SK-N-SH treated with all-trans-retinoic acid at 6 μM for 48 hours (cell line): Measurements from ENCODE around the gene FAM89A.
"Not testable (repeated sequence)": the region's sequence is repeated elsewhere in the genome, so short reads cannot be mapped to it uniquely, and the experiment has no call there.

Experiments used
- ATAC-seq: fragments of 200-7000 bp; cut with Tn5 transposase; 3 replicates; pipeline ENCODE4 v1.9.1; 2020; ENCODE audit warnings: mild to moderate bottlenecking, moderate library complexity
- ARNTL ChIP-seq: fragments of 450-650 bp; formaldehyde crosslinking; IDR thresholded peaks from 2 replicates; pipeline ENCODE4 v1.5.0; 2020; ENCODE audit warnings: low read depth, mild to moderate bottlenecking, moderate library complexity, borderline replicate concordance
- BACH2 ChIP-seq: fragments of 250-450 bp; sonication (Bioruptor Pico); IDR thresholded peaks from 2 replicates; pipeline ENCODE4 v1.9.0; 2021; ENCODE audit warnings: mild to moderate bottlenecking, borderline replicate concordance
- CSDC2 ChIP-seq: fragments of 250-450 bp; sonication (Bioruptor Pico); IDR thresholded peaks from 2 replicates; pipeline ENCODE4 v1.5.0; 2020; ENCODE audit warnings: mild to moderate bottlenecking, moderate library complexity
- CSRNP3 ChIP-seq: fragments of 250-450 bp; sonication (Bioruptor Pico); IDR thresholded peaks from 2 replicates; pipeline ENCODE4 v1.5.1; 2021; ENCODE audit warnings: mild to moderate bottlenecking, moderate library complexity
- ESRRG ChIP-seq: fragments of 250-450 bp; sonication (Bioruptor Pico); IDR thresholded peaks from 2 replicates; pipeline ENCODE4 v1.6.1; 2021; ENCODE audit warnings: mild to moderate bottlenecking
- GLIS3 ChIP-seq: fragments of 250-450 bp; sonication (Bioruptor Pico); IDR thresholded peaks from 2 replicates; pipeline ENCODE4 v1.5.0; 2020; ENCODE audit warnings: mild to moderate bottlenecking, moderate library complexity
- ISL1 ChIP-seq: fragments of 250-450 bp; sonication (Bioruptor Pico); IDR thresholded peaks from 2 replicates; pipeline ENCODE4 v2.1.2; 2022; ENCODE audit warnings: mild to moderate bottlenecking, moderate library complexity
- OSR1 ChIP-seq: fragments of 250-450 bp; sonication (Bioruptor Pico); IDR thresholded peaks from 2 replicates; pipeline ENCODE4 v1.8.0; 2022; ENCODE audit warnings: moderate library complexity, mild to moderate bottlenecking, inconsistent platforms
- RARB ChIP-seq: fragments of 250-450 bp; sonication (Bioruptor Pico); IDR thresholded peaks from 2 replicates; pipeline ENCODE4 v1.8.0; 2021; ENCODE audit warnings: mild to moderate bottlenecking, moderate library complexity
- SNAI2 ChIP-seq: fragments of 250-450 bp; sonication (Bioruptor Pico); IDR thresholded peaks from 2 replicates; pipeline ENCODE4 v1.5.0; 2020; ENCODE audit warnings: mild to moderate bottlenecking, moderate library complexity
- TOX ChIP-seq: fragments of 250-450 bp; sonication (Bioruptor Pico); IDR thresholded peaks from 2 replicates; pipeline ENCODE4 v1.8.0; 2021; ENCODE audit warnings: mild to moderate bottlenecking, moderate library complexity, borderline replicate concordance
- ZC3H10 ChIP-seq: fragments of 250-450 bp; sonication (Bioruptor Pico); IDR thresholded peaks from 2 replicates; pipeline ENCODE4 v1.5.1; 2021; ENCODE audit warnings: mild to moderate bottlenecking, moderate library complexity
- ZFP3 ChIP-seq: fragments of 250-450 bp; sonication (Bioruptor Pico); IDR thresholded peaks from 2 replicates; pipeline ENCODE4 v1.5.0; 2020; ENCODE audit warnings: mild to moderate bottlenecking, moderate library complexity
- ZFP30 ChIP-seq: fragments of 450-650 bp; formaldehyde crosslinking; IDR thresholded peaks from 2 replicates; pipeline ENCODE4 v1.5.0; 2022; ENCODE audit warnings: mild to moderate bottlenecking, moderate library complexity
- ZNF70 ChIP-seq: fragments of 450-650 bp; formaldehyde crosslinking; IDR thresholded peaks from 2 replicates; pipeline ENCODE4 v1.5.0; 2020; ENCODE audit warnings: mild to moderate bottlenecking, moderate library complexity
- ZNF8 ChIP-seq: fragments of 450-650 bp; formaldehyde crosslinking; IDR thresholded peaks from 2 replicates; pipeline ENCODE4 v1.5.0; 2020; ENCODE audit warnings: mild to moderate bottlenecking, moderate library complexity
- TF ChIP-seq, protein P1 (sequence below): fragments of 250-450 bp; sonication (Bioruptor Pico); IDR thresholded peaks from 2 replicates; pipeline ENCODE4 v1.5.0; 2020; ENCODE audit warnings: mild to moderate bottlenecking, moderate library complexity
- TF ChIP-seq, protein P2 (sequence below): fragments of 250-450 bp; sonication (Bioruptor Pico); IDR thresholded peaks from 2 replicates; pipeline ENCODE4 v1.8.0; 2020; ENCODE audit warnings: mild to moderate bottlenecking, moderate library complexity, borderline replicate concordance
- TF ChIP-seq, protein P3 (sequence below): fragments of 250-450 bp; sonication (Bioruptor Pico); IDR thresholded peaks from 2 replicates; pipeline ENCODE4 v1.8.0; 2021; ENCODE audit warnings: low read depth, mild to moderate bottlenecking, moderate library complexity, borderline replicate concordance
- TF ChIP-seq, protein P4 (sequence below): fragments of 250-450 bp; sonication (Bioruptor Pico); IDR thresholded peaks from 2 replicates; pipeline ENCODE4 v1.5.1; 2020; ENCODE audit warnings: low read depth, mild to moderate bottlenecking, moderate library complexity

FAM89A gene

GRCh38 chr1:230986976-230987375 is 53.1 kb downstream of the FAM89A start (continued):
- TF ChIP-seq, protein P1, sequence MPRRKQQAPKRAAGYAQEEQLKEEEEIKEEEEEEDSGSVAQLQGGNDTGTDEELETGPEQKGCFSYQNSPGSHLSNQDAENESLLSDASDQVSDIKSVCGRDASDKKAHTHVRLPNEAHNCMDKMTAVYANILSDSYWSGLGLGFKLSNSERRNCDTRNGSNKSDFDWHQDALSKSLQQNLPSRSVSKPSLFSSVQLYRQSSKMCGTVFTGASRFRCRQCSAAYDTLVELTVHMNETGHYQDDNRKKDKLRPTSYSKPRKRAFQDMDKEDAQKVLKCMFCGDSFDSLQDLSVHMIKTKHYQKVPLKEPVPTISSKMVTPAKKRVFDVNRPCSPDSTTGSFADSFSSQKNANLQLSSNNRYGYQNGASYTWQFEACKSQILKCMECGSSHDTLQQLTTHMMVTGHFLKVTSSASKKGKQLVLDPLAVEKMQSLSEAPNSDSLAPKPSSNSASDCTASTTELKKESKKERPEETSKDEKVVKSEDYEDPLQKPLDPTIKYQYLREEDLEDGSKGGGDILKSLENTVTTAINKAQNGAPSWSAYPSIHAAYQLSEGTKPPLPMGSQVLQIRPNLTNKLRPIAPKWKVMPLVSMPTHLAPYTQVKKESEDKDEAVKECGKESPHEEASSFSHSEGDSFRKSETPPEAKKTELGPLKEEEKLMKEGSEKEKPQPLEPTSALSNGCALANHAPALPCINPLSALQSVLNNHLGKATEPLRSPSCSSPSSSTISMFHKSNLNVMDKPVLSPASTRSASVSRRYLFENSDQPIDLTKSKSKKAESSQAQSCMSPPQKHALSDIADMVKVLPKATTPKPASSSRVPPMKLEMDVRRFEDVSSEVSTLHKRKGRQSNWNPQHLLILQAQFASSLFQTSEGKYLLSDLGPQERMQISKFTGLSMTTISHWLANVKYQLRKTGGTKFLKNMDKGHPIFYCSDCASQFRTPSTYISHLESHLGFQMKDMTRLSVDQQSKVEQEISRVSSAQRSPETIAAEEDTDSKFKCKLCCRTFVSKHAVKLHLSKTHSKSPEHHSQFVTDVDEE (CRISPR knock-in tag), result no peak
- no peak for TF ChIP-seq ZNF8 (CRISPR knock-in tag)
- no peak for TF ChIP-seq RARB
- TF ChIP-seq ISL1 (CRISPR knock-in tag), result no peak
- TF ChIP-seq ESRRG (CRISPR knock-in tag), result no peak

GRCh38 chr1:230985711-230986110 is 54.3 kb downstream of the FAM89A start:
- ATAC-seq, result no peak
- no peak for TF ChIP-seq ARNTL (CRISPR knock-in tag)
- TF ChIP-seq, protein P2, sequence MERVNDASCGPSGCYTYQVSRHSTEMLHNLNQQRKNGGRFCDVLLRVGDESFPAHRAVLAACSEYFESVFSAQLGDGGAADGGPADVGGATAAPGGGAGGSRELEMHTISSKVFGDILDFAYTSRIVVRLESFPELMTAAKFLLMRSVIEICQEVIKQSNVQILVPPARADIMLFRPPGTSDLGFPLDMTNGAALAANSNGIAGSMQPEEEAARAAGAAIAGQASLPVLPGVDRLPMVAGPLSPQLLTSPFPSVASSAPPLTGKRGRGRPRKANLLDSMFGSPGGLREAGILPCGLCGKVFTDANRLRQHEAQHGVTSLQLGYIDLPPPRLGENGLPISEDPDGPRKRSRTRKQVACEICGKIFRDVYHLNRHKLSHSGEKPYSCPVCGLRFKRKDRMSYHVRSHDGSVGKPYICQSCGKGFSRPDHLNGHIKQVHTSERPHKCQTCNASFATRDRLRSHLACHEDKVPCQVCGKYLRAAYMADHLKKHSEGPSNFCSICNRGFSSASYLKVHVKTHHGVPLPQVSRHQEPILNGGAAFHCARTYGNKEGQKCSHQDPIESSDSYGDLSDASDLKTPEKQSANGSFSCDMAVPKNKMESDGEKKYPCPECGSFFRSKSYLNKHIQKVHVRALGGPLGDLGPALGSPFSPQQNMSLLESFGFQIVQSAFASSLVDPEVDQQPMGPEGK (CRISPR knock-in tag), result no peak
- no peak for TF ChIP-seq OSR1 (CRISPR knock-in tag)
- no peak for TF ChIP-seq ZFP30
- TF ChIP-seq BACH2 (CRISPR knock-in tag), result no peak
- no peak for TF ChIP-seq ZNF70 (CRISPR knock-in tag)
- TF ChIP-seq SNAI2, result no peak
- TF ChIP-seq, protein P3, sequence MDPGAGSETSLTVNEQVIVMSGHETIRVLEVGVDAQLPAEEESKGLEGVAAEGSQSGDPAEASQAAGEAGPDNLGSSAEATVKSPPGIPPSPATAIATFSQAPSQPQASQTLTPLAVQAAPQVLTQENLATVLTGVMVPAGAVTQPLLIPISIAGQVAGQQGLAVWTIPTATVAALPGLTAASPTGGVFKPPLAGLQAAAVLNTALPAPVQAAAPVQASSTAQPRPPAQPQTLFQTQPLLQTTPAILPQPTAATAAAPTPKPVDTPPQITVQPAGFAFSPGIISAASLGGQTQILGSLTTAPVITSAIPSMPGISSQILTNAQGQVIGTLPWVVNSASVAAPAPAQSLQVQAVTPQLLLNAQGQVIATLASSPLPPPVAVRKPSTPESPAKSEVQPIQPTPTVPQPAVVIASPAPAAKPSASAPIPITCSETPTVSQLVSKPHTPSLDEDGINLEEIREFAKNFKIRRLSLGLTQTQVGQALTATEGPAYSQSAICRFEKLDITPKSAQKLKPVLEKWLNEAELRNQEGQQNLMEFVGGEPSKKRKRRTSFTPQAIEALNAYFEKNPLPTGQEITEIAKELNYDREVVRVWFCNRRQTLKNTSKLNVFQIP (CRISPR knock-in tag), result no peak
- no peak for TF ChIP-seq ZC3H10
- no peak for TF ChIP-seq CSRNP3 (CRISPR knock-in tag)
- no peak for TF ChIP-seq ZNF8 (CRISPR knock-in tag)
- no peak for TF ChIP-seq RARB
- no peak for TF ChIP-seq ESRRG (CRISPR knock-in tag)
- TF ChIP-seq, protein P4, sequence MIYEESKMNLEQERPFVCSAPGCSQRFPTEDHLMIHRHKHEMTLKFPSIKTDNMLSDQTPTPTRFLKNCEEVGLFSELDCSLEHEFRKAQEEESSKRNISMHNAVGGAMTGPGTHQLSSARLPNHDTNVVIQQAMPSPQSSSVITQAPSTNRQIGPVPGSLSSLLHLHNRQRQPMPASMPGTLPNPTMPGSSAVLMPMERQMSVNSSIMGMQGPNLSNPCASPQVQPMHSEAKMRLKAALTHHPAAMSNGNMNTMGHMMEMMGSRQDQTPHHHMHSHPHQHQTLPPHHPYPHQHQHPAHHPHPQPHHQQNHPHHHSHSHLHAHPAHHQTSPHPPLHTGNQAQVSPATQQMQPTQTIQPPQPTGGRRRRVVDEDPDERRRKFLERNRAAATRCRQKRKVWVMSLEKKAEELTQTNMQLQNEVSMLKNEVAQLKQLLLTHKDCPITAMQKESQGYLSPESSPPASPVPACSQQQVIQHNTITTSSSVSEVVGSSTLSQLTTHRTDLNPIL (CRISPR knock-in tag), result no peak

- ATAC-seq, result not testable (repeated sequence)
Measured at GRCh38 chr1:230984622-230985515, 55.2 kb downstream of the FAM89A start.

- TF ChIP-seq, protein P1 (CRISPR knock-in tag), result no peak
- TF ChIP-seq ISL1 (CRISPR knock-in tag) (no peak), ARNTL (CRISPR knock-in tag) (no peak), GLIS3 (CRISPR knock-in tag) (no peak), RARB (no peak), ZNF70 (CRISPR knock-in tag) (no peak), ZFP3 (CRISPR knock-in tag) (no peak), SNAI2 (no peak), CSDC2 (CRISPR knock-in tag) (no peak), ZNF8 (CRISPR knock-in tag) (no peak), TOX (no peak)
- TF ChIP-seq, protein P2 (CRISPR knock-in tag), result no peak
- no peak for ATAC-seq
Measured at GRCh38 chr1:230983811-230984210, 56.2 kb downstream of the FAM89A start.
